ENCODE measurements around the gene SLC15A1. TPM values are rescaled to one million over a fixed set of nuclear protein-coding genes. Genes with fewer than 3 reads are reported as not detected.

The SLC15A1 gene
- total and polyA plus RNA-seq, 8 donors, result 0.15 to 9.9 (median 0.19) TPM; not detected in 5

DNA sequence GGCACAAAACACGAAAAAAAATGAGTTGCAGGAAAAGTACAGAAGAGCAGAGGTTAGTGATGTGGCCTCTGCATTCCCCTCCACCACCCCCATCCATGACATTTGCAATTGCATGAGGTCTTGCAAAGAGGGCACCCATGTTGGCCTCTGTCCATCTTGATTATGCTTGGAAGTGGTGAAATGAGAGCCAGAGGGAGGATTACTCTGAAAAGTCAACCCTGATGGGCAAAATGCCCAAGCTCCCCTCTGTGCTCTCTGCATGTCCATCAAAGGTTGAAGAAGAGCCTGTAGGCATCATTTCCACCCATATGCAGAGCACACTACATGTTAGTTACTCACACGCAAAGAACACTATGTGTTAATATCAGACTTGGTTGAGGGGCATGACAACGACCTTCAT, 71.4 kb downstream of the SLC15A1 start:
- no peak for DNase-seq
- Histone ChIP-seq H3K27me3 (no peaks in the 10 kb centered on the region), H3K27ac (no peak overlapping the region), H3K36me3 (no peaks in the 10 kb centered on the region), H3K9me3 (no peaks in the 10 kb centered on the region), H3K4me1 (no peaks in the 10 kb centered on the region), H3K4me3 (no peak overlapping the region)
- 85 to 92% (median 90%) methylated on average over 3 of the region's 3 CpGs for WGBS, 5 donors
- TF ChIP-seq EP300 (IDR thresholded peaks at IDR 0.05) (no peak), POLR2A (IDR thresholded peaks at IDR 0.05) (no peak), POLR2AphosphoS5 (IDR thresholded peaks at IDR 0.05) (no peak)
- TF ChIP-seq, protein P1, sequence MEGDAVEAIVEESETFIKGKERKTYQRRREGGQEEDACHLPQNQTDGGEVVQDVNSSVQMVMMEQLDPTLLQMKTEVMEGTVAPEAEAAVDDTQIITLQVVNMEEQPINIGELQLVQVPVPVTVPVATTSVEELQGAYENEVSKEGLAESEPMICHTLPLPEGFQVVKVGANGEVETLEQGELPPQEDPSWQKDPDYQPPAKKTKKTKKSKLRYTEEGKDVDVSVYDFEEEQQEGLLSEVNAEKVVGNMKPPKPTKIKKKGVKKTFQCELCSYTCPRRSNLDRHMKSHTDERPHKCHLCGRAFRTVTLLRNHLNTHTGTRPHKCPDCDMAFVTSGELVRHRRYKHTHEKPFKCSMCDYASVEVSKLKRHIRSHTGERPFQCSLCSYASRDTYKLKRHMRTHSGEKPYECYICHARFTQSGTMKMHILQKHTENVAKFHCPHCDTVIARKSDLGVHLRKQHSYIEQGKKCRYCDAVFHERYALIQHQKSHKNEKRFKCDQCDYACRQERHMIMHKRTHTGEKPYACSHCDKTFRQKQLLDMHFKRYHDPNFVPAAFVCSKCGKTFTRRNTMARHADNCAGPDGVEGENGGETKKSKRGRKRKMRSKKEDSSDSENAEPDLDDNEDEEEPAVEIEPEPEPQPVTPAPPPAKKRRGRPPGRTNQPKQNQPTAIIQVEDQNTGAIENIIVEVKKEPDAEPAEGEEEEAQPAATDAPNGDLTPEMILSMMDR (IDR thresholded peaks at IDR 0.05), result no peak
- intact Hi-C loops (cut with DNase I; ENCODE audit: low total_unique reads), result no loop called here

DNA sequence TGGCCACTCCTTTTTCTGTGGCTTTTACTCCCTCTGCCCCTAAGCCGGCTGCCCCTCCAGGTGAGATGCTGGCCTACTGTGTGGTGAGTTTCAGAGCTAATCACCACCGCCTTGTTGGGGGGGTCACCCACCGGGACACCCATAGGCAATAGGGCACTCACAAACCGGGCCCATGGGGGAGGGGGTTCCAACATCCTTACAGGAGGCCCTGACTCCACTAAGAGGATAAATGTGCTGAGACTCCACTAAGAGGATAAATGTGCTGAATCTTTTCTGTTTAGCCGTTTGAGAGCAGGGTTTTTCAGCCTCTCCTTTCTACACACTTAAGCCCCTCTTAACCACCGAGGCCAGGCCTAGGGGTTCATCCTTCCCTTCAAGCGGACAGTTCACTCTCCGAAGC, 73.7 kb downstream of the SLC15A1 start:
- TF ChIP-seq, protein P1 (IDR thresholded peaks at IDR 0.05), result no peak
- TF ChIP-seq EP300 (IDR thresholded peaks at IDR 0.05) (no peak), POLR2A (IDR thresholded peaks at IDR 0.05) (no peak), POLR2AphosphoS5 (IDR thresholded peaks at IDR 0.05) (no peak)
- no peak for DNase-seq
- no peak overlapping the region for H3K27ac ChIP-seq
- 91 to 95% (median 93%) methylated on average over 8 of the region's 8 CpGs for WGBS, 5 donors
- no peaks in the 10 kb centered on the region for H3K36me3 ChIP-seq
- H3K9me3 ChIP-seq, result no peaks in the 10 kb centered on the region
- H3K4me3 ChIP-seq, result no peak overlapping the region
- H3K27me3 ChIP-seq, result no peaks in the 10 kb centered on the region
- intact Hi-C loops (cut with DNase I; ENCODE audit: low total_unique reads), result loop anchor here (10.0 kb wide), 1 partner anchor 824 kb away; no protein-coding TSS in a partner anchor
- no peaks in the 10 kb centered on the region for H3K4me1 ChIP-seq

DNA sequence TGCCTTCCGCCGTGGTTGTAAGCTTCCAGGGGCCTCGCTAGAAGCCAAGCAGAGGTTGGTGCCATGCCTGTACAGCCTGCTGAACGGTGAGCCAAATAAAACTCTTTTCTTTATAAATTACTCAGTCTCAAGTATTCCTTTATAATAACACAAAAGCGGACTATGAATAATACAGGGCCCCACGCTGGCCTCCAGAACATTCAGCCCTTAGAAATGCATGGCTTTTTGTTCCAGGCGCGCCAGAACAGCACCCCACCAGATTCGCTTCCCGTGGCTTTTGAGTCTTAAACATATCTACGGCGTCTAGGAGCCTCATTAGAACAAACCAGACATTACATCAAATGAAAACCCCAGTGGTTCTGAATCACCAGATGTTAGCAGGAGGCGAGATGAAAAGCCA, 75.1 kb downstream of the SLC15A1 start:
- no peaks in the 10 kb centered on the region for H3K36me3 ChIP-seq
- no peak overlapping the region for H3K4me3 ChIP-seq
- H3K4me1 ChIP-seq, result peaks cover 0 to 10% (median 6%) of the 10 kb centered on the region in 4 donors
- H3K9me3 ChIP-seq, result no peaks in the 10 kb centered on the region
- H3K27ac ChIP-seq, result no peak overlapping the region
- no peak for TF ChIP-seq POLR2A (IDR thresholded peaks at IDR 0.05)
- TF ChIP-seq EP300 (IDR thresholded peaks at IDR 0.05), result no peak
- TF ChIP-seq, protein P1 (IDR thresholded peaks at IDR 0.05), result no peak
- no peak for TF ChIP-seq POLR2AphosphoS5 (IDR thresholded peaks at IDR 0.05)
- no peak for DNase-seq
- WGBS, 5 donors, result 78 to 90% (median 80%) methylated on average over 12 to 13 of the region's 13 CpGs
- intact Hi-C loops (cut with DNase I; ENCODE audit: low total_unique reads), result loop anchor here (10.0 kb wide), 1 partner anchor 823 kb away; no protein-coding TSS in a partner anchor
- H3K27me3 ChIP-seq, result no peaks in the 10 kb centered on the region

DNA sequence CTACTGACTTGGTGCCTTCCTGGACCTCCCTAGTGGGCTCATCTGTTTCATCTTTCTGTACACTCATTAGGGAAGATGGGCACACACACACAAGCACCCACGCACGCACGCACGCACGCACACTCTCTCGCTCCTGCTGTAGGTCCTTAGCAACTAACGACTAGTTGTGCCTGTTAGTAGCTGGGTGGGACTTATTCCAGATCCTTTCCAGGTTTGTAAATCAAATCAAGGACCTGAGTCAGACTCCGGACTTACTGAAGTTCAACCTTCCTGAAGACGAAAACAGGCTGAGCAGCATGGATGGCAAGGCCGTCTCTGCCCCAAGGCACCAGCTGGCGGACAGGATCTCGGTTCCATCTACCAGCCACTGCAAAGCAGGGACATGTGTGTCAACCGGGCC, 76.2 kb downstream of the SLC15A1 start:
- no peak overlapping the region for H3K4me3 ChIP-seq
- TF ChIP-seq POLR2A (IDR thresholded peaks at IDR 0.05), result no peak
- intact Hi-C loops (cut with DNase I; ENCODE audit: low total_unique reads), result loop anchor here (10.0 kb wide), 1 partner anchor 821 kb away; no protein-coding TSS in a partner anchor
- H3K9me3 ChIP-seq, result no peaks in the 10 kb centered on the region
- peaks cover 0 to 10% (median 6%) of the 10 kb centered on the region in 4 donors for H3K4me1 ChIP-seq
- WGBS, 5 donors, result 91 to 94% (median 93%) methylated on average over 13 of the region's 13 CpGs
- DNase-seq, result no peak
- H3K27ac ChIP-seq, result no peak overlapping the region
- H3K27me3 ChIP-seq, result no peaks in the 10 kb centered on the region
- H3K36me3 ChIP-seq, result no peaks in the 10 kb centered on the region

DNA sequence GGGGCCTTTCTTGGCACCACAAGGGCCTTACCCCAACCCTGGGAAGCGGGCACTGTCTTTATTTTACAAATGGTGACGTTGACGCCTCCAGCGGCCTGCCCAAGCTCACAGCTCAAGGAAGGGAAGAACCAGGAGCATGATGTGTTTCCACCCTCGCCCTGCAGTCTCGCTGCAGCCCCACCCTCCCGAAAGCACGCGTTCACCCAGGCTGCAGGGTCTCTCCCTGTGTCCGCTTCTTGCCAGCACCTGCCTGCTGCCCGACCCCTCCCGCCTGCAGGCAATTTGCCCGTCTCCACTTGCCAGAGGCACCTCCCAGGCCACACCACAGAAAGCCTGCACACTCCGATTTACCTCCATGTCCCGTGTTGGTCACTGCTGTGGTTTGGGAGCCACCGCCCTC, 76.6 kb downstream of the SLC15A1 start:
- H3K4me3 ChIP-seq, result no peak overlapping the region
- TF ChIP-seq, protein P1 (IDR thresholded peaks at IDR 0.05), result no peak
- TF ChIP-seq POLR2AphosphoS5 (IDR thresholded peaks at IDR 0.05), result no peak
- TF ChIP-seq POLR2A (IDR thresholded peaks at IDR 0.05), result no peak
- no peak for TF ChIP-seq EP300 (IDR thresholded peaks at IDR 0.05)
- WGBS, 5 donors, result 72 to 88% (median 78%) methylated on average over 15 to 16 of the region's 16 CpGs
- no peak for DNase-seq
- peaks cover 0 to 10% (median 6%) of the 10 kb centered on the region in 4 donors for H3K4me1 ChIP-seq
- H3K9me3 ChIP-seq, result no peaks in the 10 kb centered on the region
- H3K27me3 ChIP-seq, result no peaks in the 10 kb centered on the region
- intact Hi-C loops (cut with DNase I; ENCODE audit: low total_unique reads), result loop anchor here (10.0 kb wide), 1 partner anchor 821 kb away; no protein-coding TSS in a partner anchor
- H3K27ac ChIP-seq, result no peak overlapping the region
- no peaks in the 10 kb centered on the region for H3K36me3 ChIP-seq
